Endothelial cell (in vitro differentiated cells): Measurements from ENCODE around the gene OSBPL8. TPM values are rescaled to one million over a fixed set of nuclear protein-coding genes. Genes with fewer than 3 reads are reported as not detected.
A peak's percentile ranks its signal among the peaks of the same experiment; 100 is the strongest.

Experiments used
- DNase-seq: peaks from one replicate; pipeline ENCODE4 v3.0.0; 2021; ENCODE audit warnings: low spot score
- H3K27ac Mint-ChIP-seq: one replicate; pipeline ENCODE4 v1.8.0; 2021; ENCODE audit warnings: mixed read lengths, inconsistent platforms; ENCODE audit not compliant: unreplicated experiment
- H3K27me3 Mint-ChIP-seq: one replicate; pipeline ENCODE4 v1.8.0; 2021; ENCODE audit warnings: mild to moderate bottlenecking, moderate library complexity, mixed read lengths, inconsistent platforms; ENCODE audit not compliant: unreplicated experiment
- H3K36me3 Mint-ChIP-seq: one replicate; pipeline ENCODE4 v1.8.0; 2021; ENCODE audit warnings: mild to moderate bottlenecking, low read depth, mixed read lengths, inconsistent platforms; ENCODE audit not compliant: unreplicated experiment
- H3K4me1 Mint-ChIP-seq: one replicate; pipeline ENCODE4 v1.8.0; 2021; ENCODE audit warnings: mild to moderate bottlenecking, mixed read lengths, inconsistent platforms; ENCODE audit not compliant: unreplicated experiment
- H3K4me3 Mint-ChIP-seq: one replicate; pipeline ENCODE4 v1.8.0; 2021; ENCODE audit warnings: mild to moderate bottlenecking, mixed read lengths, inconsistent platforms; ENCODE audit not compliant: unreplicated experiment
- H3K9me3 Mint-ChIP-seq: one replicate; pipeline ENCODE4 v1.8.0; 2021; ENCODE audit warnings: mixed read lengths, inconsistent platforms; ENCODE audit not compliant: unreplicated experiment
- total RNA-seq: library from RNA; stranded (reverse); fragmentation: NEBNext Ultra II Directional; extraction: Animal tissue kit (Norgen Biotek cat#: 25700); gene quantifications from one replicate; pipeline ENCODE4 v1.2.1, GENCODE V29; 2021; ENCODE audit not compliant: unreplicated experiment
- TF ChIP-seq, protein P1 (sequence below): fragments of 200-600 bp; sonication (generic); IDR thresholded peaks from one replicate; pipeline ENCODE4 v1.5.0; 2021; ENCODE audit warnings: antibody characterized with exemption; ENCODE audit not compliant: unreplicated experiment

OSBPL8 gene
- total RNA-seq, 1 donor from 2014 or later = 82.3 TPM

DNA sequence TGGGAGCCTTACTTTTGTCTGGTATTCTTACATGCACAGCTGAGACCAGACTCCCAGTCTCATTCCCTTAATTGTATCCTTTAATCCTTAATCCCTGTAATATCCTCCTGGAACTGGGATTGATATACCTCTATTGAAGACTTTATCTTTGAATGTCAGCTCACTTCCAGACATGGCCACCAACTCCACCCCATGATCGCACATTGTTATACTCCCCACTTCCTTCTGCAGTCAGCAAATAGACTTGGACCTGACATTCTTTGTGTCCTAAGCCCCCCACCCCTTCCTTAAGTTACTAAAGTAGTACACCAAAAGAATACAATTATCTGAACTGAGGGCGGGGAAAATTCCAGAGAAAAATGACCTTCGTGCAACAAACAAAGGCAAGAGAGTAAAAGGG is 8.6 kb upstream of the OSBPL8 start:
- peaks cover 4% of the 10 kb centered on the region for H3K4me1 Mint-ChIP-seq
- no peak overlapping the region for H3K27ac Mint-ChIP-seq
- H3K27me3 Mint-ChIP-seq = no peaks in the 10 kb centered on the region
- peaks cover 5% of the 10 kb centered on the region for H3K36me3 Mint-ChIP-seq
- DNase-seq = no peak
- no peak overlapping the region for H3K4me3 Mint-ChIP-seq
- no peaks in the 10 kb centered on the region for H3K9me3 Mint-ChIP-seq
- TF ChIP-seq, protein P1, sequence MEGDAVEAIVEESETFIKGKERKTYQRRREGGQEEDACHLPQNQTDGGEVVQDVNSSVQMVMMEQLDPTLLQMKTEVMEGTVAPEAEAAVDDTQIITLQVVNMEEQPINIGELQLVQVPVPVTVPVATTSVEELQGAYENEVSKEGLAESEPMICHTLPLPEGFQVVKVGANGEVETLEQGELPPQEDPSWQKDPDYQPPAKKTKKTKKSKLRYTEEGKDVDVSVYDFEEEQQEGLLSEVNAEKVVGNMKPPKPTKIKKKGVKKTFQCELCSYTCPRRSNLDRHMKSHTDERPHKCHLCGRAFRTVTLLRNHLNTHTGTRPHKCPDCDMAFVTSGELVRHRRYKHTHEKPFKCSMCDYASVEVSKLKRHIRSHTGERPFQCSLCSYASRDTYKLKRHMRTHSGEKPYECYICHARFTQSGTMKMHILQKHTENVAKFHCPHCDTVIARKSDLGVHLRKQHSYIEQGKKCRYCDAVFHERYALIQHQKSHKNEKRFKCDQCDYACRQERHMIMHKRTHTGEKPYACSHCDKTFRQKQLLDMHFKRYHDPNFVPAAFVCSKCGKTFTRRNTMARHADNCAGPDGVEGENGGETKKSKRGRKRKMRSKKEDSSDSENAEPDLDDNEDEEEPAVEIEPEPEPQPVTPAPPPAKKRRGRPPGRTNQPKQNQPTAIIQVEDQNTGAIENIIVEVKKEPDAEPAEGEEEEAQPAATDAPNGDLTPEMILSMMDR = no peak

DNA sequence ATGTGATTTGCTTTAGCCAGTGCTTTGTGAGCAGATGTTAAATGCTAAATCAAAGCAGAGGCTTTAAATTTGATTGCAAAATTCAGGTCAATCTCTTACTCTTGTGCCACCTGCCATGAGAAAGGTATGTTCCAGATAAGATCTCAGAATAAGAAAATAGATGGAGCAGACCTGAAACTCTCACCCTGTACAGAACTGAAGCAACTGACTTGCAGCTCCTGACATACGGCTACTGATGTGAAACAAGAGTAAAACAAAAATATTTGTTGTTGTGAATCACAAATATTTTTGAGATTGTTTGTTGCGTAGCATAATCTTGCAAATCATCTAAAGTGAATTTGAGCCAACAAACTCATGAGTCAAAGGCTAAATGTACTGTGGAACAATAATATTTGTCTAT is 3.5 kb upstream of the OSBPL8 start:
- Mint-ChIP-seq H3K4me1 (peaks cover 4% of the 10 kb centered on the region), H3K9me3 (no peaks in the 10 kb centered on the region), H3K27ac (no peak overlapping the region), H3K27me3 (no peaks in the 10 kb centered on the region), H3K36me3 (peaks cover 4% of the 10 kb centered on the region), H3K4me3 (no peak overlapping the region)
- no peak for DNase-seq
- TF ChIP-seq, protein P1 = no peak

DNA sequence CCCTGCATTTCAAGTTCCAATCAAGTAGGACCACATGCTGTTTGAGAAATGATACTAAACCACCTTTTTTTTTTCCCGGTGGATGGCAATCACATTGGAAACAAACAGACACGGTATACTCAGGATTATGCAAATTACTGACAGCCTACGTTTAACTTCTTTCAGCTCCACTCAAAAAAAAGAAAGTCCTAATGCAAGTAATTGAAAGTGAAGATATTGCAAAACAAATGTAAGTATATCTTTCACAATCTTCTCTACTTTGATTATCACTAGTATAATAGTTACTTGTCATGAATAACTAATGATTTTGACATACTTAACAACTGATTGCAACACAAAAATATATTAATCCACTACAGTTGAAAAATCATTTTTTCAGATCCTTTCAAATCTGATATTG is 2.6 kb upstream of the OSBPL8 start:
- H3K36me3 Mint-ChIP-seq = peaks cover 4% of the 10 kb centered on the region
- no peak overlapping the region for H3K4me3 Mint-ChIP-seq
- TF ChIP-seq, protein P1 = no peak
- no peaks in the 10 kb centered on the region for H3K27me3 Mint-ChIP-seq
- peaks cover 3% of the 10 kb centered on the region for H3K4me1 Mint-ChIP-seq
- no peak for DNase-seq
- no peaks in the 10 kb centered on the region for H3K9me3 Mint-ChIP-seq
- H3K27ac Mint-ChIP-seq = no peak overlapping the region

DNA sequence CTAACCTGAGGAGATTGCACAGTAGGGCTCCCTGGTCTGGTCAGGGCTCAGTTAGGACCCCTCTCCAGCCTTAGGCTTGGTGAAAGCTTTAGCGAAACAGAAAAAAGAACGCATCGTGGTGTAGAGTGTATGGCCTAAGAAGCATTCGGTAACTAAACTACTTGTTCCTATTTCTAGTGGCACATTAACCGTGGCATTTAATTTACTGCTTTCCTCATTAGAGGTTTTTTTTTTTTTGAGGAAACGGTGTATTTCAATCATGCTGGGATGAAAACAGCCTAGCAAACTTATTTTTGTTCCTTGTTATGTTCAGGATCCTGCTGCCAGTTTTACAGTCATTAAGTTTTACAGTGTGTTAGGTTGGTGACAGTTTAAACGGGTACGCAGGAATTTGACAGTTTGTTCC is 518 bp upstream of the OSBPL8 start:
- TF ChIP-seq, protein P1 = no peak
- Mint-ChIP-seq H3K4me3 (peak overlapping the region; percentile 85), H3K27me3 (no peaks in the 10 kb centered on the region), H3K27ac (peak overlapping the region; percentile 95), H3K9me3 (no peaks in the 10 kb centered on the region), H3K4me1 (peaks cover 17% of the 10 kb centered on the region), H3K36me3 (peaks cover 4% of the 10 kb centered on the region)
- DNase-seq = no peak

DNA sequence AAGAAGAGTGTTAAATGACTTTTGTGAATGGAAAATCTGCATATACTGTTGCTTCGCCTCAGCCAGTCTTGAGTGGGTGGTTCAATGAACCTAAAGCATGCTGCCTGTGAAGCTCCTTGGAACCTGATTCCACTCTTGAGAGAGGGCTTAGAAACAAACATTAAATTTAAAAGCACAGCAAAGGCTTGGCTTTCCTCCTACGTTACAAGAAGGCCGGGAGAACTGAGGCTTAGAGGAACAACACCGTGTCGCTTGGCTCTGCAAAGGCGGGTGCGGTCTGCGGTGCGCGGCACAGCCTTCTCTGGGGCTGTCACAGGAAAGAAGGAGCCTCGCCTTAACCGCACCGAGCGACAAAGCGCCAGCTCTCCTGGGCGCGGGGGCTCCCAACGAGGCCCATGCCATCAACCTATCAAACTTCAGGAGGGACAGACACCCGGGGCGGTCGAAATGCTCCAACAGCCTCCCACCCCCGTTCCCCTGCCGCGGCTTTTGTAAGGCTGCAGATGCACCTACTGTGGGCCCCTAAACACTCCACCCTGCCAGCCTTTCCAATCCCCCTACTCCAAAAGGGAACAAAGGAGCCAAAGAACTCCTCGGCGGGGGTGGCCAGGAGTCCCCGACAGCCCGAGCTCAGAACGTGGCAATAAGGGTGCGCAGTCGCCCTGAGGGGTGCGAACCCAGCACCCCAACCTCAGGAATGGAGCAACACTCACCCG is 729 bp downstream of the OSBPL8 start:
- no peaks in the 10 kb centered on the region for H3K27me3 Mint-ChIP-seq
- H3K9me3 Mint-ChIP-seq = no peaks in the 10 kb centered on the region
- TF ChIP-seq, protein P1 = no peak
- peak; percentile 50 for DNase-seq
- H3K4me3 Mint-ChIP-seq = peak overlapping the region; percentile 97
- H3K4me1 Mint-ChIP-seq = peaks cover 17% of the 10 kb centered on the region
- H3K27ac Mint-ChIP-seq = peak overlapping the region; percentile 78
- H3K36me3 Mint-ChIP-seq = peaks cover 4% of the 10 kb centered on the region
